Placental epithelial cell (primary cell): ENCODE results near the gene WDR26. TPM values are rescaled to one million over a fixed set of nuclear protein-coding genes. Genes with fewer than 3 reads are reported as not detected.
A peak's percentile ranks its signal among the peaks of the same experiment; 100 is the strongest.

ENCODE experiments used
- small RNA-seq: library from RNA; depleted of rRNA; stranded (forward); fragments of <200 nt; gene quantifications from one replicate; pipeline ENCODE3, GENCODE V24; 2012
- total RNA-seq: library from RNA; depleted of rRNA; stranded (reverse); fragments of >200 nt; gene quantifications from 2 replicates; pipeline ENCODE4 v1.2.3, GENCODE V29; 2012

Gene WDR26
- total RNA-seq: 40.7 and 54.6 TPM in 2 replicates

DNA sequence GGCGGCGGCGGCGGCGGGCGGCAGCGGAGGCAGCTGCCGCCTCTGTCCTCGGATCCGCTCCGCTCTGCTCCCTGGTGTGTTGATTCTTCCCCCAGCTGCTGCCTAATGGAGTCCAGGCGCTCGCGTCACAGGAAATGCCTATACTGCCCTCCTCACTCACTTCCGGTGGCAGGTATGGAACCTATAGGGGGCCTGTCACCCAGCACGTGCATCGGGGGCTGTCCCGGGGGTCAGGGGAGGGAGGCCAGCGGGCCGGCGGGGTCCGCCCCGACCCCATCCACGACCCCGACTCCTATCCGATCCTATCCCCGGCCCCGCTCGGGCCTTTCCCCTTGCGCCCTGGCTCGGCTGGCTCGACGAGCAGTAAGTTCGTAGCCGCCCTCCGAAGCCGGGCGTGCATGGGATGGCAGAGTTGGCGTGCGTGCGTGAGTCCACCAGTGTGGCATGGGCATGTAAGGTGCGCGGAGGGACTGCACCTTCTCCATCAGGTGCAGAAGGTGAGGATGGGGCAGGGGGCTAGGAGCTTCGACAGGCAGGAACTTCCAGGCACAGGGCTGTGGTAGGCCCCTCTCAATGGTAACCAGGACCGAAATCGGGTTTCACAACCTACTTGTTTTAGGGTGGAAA lies at the start of gene WDR26:
TSS of gene WDR26 (minus strand) at position 107 of the 627 bp plus-strand sequence.

DNA sequence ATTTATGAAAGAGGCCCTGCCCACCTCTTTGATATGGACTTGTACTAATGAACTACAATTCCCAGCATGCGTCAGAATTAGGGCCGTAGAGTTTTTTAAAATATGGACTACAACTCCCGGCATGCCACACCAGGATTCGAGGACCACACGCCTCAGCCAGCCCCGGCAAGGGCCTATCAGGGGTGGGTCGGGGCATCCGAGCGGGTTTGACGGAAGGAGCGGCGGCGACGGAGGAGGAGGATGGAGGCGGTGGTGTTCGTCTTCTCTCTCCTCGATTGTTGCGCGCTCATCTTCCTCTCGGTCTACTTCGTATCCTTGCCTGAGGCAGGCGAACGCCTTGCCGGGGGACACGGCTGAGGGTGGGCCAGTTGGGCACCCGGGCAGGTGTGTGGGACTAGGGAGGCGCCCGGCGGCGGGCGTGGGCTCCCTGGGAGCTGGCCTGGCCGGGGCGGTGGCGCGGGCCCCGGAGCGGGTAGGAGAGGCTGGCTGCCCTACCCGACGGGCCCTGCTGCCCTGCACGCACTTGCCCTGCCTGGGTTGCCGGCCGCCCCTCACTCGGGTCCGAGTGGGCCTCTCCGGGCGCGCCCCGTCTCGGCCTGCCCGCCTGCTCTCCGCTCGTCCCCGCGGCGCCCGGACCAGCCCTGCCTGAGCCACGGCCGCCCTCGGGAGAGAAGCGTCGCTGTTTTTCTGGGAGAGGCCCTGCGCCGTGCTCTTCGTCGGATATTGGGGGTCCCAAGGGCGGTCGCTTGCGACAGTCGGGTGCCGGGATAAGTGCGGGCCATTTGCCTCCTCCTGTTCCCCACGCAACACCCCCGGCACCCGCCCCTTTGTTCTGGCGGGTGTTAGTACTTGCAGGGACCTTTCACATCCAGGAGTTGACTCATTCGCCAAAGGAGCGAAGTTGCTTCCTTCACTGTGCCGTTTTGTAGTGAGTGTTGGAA lies 77.6 kb downstream of the WDR26 start, which contains the start of gene CNIH4:
TSS of gene CNIH4 (plus strand) at position 195 of the 941 bp plus-strand sequence. CDS start at position 241, 46 bp downstream.

Small RNAs within 50 kb of the gene (small RNA-seq; reads per million reads assigned to genes)
- 10.8 reads per million, percentile 95 among the genes with 10 or more reads in this experiment for gene MIR4742

Other genes starting within 250 kb of the WDR26 start
- 29.7 and 31.8 TPM in 2 replicates for gene NVL, start 104.6 kb downstream of the WDR26 start, total RNA-seq
- 31.4 and 54.3 TPM in 2 replicates for gene CNIH4, start 77.9 kb downstream of the WDR26 start, total RNA-seq
- 0.54 and 1.2 TPM in 2 replicates for gene CNIH3, start 181.5 kb upstream of the WDR26 start, total RNA-seq